Measurements from ENCODE around the gene GTPBP6. TPM values are rescaled to one million over a fixed set of nuclear protein-coding genes. Genes with fewer than 3 reads are reported as not detected.

The GTPBP6 gene
- total RNA-seq (2014; rRNA removed; shearing (Covaris generic)) = 26.0 and 35.3 TPM in 2 replicates

- DNase-seq (ENCODE audit: low read depth) = peak; percentile 98
Observed at GRCh38 chrX:318739-319578, at the start of gene GTPBP6. Gene GTPBP6, minus strand, starts transcription at chrX:318796. Its CDS starts 9 bp downstream, at chrX:318787.

GRCh38 chrX:367866-368265 lies 49.3 kb upstream of the GTPBP6 start:
- no peak for DNase-seq (ENCODE audit: low read depth)

GRCh38 chrX:367349-367748 lies 48.8 kb upstream of the GTPBP6 start:
- DNase-seq (ENCODE audit: low read depth) = no peak

- no peak for DNase-seq (ENCODE audit: low read depth)
Observed at GRCh38 chrX:363621-364375, 45.2 kb upstream of the GTPBP6 start.

- no peak for DNase-seq (ENCODE audit: low read depth)
Observed at GRCh38 chrX:362937-363620, 44.5 kb upstream of the GTPBP6 start.

- no peak for DNase-seq (ENCODE audit: low read depth)
Observed at GRCh38 chrX:362351-362750, 43.8 kb upstream of the GTPBP6 start.

- DNase-seq (ENCODE audit: low read depth) = no peak
Observed at GRCh38 chrX:361231-362145, 42.9 kb upstream of the GTPBP6 start.

GRCh38 chrX:360496-361150 lies 42.0 kb upstream of the GTPBP6 start:
- no peak for DNase-seq (ENCODE audit: low read depth)

- DNase-seq (ENCODE audit: low read depth) = no peak
Observed at GRCh38 chrX:358651-359143, 40.1 kb upstream of the GTPBP6 start.

- peak; percentile 32 for DNase-seq (ENCODE audit: low read depth)
Observed at GRCh38 chrX:357693-358471, 39.3 kb upstream of the GTPBP6 start.

GRCh38 chrX:357035-357692 lies 38.6 kb upstream of the GTPBP6 start:
- no peak for DNase-seq (ENCODE audit: low read depth)

GRCh38 chrX:356385-357034 lies 37.9 kb upstream of the GTPBP6 start:
- peak; percentile 19 for DNase-seq (ENCODE audit: low read depth)

- no peak for DNase-seq (ENCODE audit: low read depth)
Observed at GRCh38 chrX:355329-356050, 36.9 kb upstream of the GTPBP6 start.

GRCh38 chrX:353566-354535 lies 35.3 kb upstream of the GTPBP6 start:
- DNase-seq (ENCODE audit: low read depth) = no peak

GRCh38 chrX:352582-353314 lies 34.2 kb upstream of the GTPBP6 start:
- DNase-seq (ENCODE audit: low read depth) = no peak

- DNase-seq (ENCODE audit: low read depth) = no peak
Observed at GRCh38 chrX:352181-352580, 33.6 kb upstream of the GTPBP6 start.
